NCI-H526 treated with DMSO at 0.1 percent for 48 hours (cell line): ENCODE data around the gene MYOZ3.

Source experiments
- DNase-seq: peaks from one replicate; lab custom pipeline; 2025; lab: John Stamatoyannopoulos, UW

Gene MYOZ3

GRCh38 chr5:150661086-150661485 is at the start of gene MYOZ3:
Gene MYOZ3 (plus strand): TSS chr5:150661251. CDS start chr5:150662942, 1,691 bp downstream.
- DNase-seq, result no peak

- no peak for DNase-seq
These were observed 48.6 kb upstream of the MYOZ3 start for GRCh38 chr5:150612405-150612804.

- DNase-seq, result no peak
These were observed 48.0 kb upstream of the MYOZ3 start for GRCh38 chr5:150612905-150613670.

GRCh38 chr5:150613991-150614660 is 46.9 kb upstream of the MYOZ3 start:
- no peak for DNase-seq

- DNase-seq, result no peak
These were observed 46.4 kb upstream of the MYOZ3 start for GRCh38 chr5:150614661-150615060.

- no peak for DNase-seq
These were observed 45.8 kb upstream of the MYOZ3 start for GRCh38 chr5:150615141-150615699.

- DNase-seq, result no peak
These were observed 45.0 kb upstream of the MYOZ3 start for GRCh38 chr5:150616024-150616470.

- no peak for DNase-seq
These were observed 44.5 kb upstream of the MYOZ3 start for GRCh38 chr5:150616506-150616905.

GRCh38 chr5:150618163-150618562 is 42.9 kb upstream of the MYOZ3 start:
- no peak for DNase-seq

GRCh38 chr5:150618588-150619281 is 42.3 kb upstream of the MYOZ3 start:
- no peak for DNase-seq

- DNase-seq, result no peak
These were observed 41.5 kb upstream of the MYOZ3 start for GRCh38 chr5:150619359-150620230.

- DNase-seq, result no peak
These were observed 39.8 kb upstream of the MYOZ3 start for GRCh38 chr5:150621301-150621700.

- no peak for DNase-seq
These were observed 38.9 kb upstream of the MYOZ3 start for GRCh38 chr5:150622157-150622556.

- no peak for DNase-seq
These were observed 37.7 kb upstream of the MYOZ3 start for GRCh38 chr5:150623152-150623877.

GRCh38 chr5:150623878-150624216 is 37.2 kb upstream of the MYOZ3 start:
- no peak for DNase-seq

- DNase-seq, result peak; percentile 2
These were observed 36.5 kb upstream of the MYOZ3 start for GRCh38 chr5:150624334-150625163.

- no peak for DNase-seq
These were observed 35.9 kb upstream of the MYOZ3 start for GRCh38 chr5:150625164-150625535.

GRCh38 chr5:150625831-150626746 is 35.0 kb upstream of the MYOZ3 start:
- DNase-seq, result no peak

- DNase-seq, result no peak
These were observed 34.2 kb upstream of the MYOZ3 start for GRCh38 chr5:150626853-150627276.
